ENCODE data around the gene XKRX.

GRCh38 chrX:100880368-100880767 lies 48.3 kb downstream of the XKRX start:
- TF ChIP-seq CTCF (conservative IDR thresholded peaks at IDR 0.05): no peak
- TF ChIP-seq EZH2 (IDR thresholded peaks at IDR 0.05; ENCODE audit: low read depth): no peak

Measured in PC-9 (cell line).